Activated CD8-positive, alpha-beta memory T cell treated with anti-CD3 and anti-CD28 coated beads, Interleukin-2, amount 50 U/mL, for 48 hours (primary cell): ENCODE data around the gene ZNF324.
"Not testable (repeated sequence)": the region's sequence is repeated elsewhere in the genome, so short reads cannot be mapped to it uniquely, and the experiment has no call there.

ENCODE experiments used
- DNase-seq: peaks from one replicate; pipeline ENCODE4 v3.0.0-alpha.2; 2020

ZNF324 gene

DNA sequence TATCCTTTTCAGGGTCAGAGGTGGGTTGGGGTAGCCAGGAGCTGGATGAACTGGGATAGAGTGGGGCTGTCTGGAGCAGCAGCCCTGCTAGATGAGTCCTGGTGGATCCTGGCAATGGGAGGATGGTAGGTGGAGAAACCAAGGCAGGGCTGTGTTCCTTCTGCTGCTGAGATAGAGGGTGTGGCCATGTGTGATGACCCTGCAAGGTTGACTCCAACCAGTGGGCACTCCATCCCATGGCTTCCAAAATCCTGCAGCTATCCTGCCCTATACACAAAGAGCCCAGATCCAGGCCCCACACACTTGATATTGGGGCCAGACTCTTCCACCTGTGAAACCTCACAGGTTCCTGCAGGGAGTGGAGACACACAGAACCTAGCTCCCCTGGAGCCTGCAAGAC is 6.9 kb downstream of the ZNF324 start:
- DNase-seq = no peak

DNA sequence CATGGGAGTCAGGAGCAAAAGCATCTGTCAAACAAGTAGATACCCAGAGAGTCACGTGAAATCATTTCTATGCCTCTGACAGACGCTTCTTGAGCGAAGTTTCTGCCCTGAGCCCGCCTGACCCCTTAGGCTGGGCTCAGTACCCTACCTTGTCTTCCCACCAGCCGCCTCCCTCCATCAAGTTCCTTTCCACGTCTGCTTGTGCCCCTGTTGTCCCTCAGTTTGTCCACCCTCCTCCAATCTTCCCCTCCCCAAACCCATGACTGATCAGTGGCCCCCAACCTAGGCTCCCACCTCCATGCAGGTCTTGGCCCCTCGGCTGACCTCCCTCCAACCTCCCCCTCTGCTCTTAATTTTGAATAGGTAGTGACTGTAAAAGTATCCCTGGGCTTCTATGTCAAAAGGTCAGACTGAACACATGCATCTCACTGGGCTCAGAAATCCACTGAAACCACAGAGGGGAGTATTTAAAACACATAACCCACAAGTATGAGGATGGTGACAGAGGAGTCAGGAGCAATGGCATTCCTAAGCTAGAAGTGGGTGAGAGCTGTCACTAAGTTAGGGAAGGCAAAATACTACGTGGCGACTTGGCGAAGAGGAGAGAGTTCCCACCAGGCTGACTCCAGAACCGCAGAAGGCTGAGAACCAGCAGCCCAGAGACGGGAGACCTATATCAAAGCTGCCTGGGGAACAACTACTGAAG is 7.6 kb downstream of the ZNF324 start:
- DNase-seq = no peak

DNA sequence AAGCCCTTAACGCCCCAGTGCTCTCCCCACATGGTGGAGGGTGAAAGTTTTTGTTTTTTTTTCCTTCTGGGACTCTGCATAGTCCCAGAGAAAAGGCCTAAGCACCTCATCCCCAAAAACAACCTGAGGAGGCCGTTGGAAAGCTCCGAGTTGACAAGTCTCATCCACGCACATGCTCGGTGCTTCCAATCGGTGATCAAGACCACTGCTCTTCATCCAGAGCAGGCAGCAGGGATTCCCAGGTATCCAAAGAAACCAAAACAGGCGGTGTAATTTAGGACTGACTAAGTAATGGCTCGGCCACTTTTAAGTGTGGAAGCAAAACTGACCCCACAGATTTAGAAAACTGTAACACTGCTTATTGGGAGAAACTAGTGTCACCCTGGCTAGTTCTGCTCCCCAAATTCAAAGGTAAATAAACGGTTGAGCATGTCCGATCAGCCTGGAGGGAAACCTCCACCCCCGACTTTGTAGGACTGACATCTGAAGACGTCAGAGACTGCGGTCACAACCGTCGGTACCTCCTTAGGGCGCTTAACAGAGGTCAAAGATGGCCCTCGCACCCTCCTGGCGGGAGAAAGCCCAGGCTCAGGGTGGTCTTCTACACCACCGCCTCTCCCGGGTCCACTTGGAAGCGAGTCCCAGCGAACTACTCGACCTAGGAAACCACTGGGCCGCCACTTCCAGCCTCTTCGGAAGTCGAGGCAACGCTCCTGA is 8.3 kb downstream of the ZNF324 start:
- no peak for DNase-seq

DNA sequence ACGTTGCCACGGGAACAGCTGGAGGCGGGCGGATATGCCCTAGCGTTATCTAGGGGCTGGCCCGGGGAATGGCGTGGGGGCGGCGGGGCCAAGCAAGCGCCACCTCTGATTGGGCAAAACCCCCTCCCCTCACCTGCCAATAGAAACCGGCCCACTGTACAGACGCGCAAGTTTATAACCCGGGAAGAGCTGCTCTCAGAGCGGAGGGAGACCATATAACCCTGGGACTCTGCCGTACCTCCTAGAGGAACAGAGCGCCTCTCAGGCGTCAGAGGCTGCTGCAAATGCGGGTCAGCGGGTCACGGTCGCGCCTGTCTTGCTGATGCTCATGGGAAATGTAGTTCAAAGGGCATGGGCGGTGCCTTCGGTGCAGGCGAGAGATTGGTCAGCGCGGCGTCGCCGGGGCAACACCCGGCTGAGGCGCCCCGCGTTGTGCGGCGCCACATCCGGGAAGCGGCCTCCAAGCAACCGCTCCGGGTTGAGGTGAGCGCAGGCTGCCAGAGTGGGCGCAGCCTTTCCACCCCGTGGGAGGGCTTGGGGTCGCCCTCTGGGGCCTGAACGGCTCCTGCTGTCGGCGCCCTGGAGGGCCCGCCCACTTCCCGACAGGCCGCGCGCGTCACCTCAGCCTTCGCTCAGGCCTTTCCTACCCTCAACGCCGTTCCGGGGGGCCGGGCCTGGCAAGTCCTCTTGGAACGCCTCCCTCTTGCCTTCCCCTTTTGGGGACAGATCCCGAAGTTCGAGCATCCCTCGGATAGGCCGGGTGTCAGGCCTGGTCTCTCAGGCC is 9.0 kb downstream of the ZNF324 start, which contains the start of gene ZNF446:
Gene ZNF446, plus strand, starts transcription at position 639 of the 784 bp plus-strand sequence. CDS start 867 bp downstream, outside the sequence.
- peak; percentile 95 for DNase-seq

DNA sequence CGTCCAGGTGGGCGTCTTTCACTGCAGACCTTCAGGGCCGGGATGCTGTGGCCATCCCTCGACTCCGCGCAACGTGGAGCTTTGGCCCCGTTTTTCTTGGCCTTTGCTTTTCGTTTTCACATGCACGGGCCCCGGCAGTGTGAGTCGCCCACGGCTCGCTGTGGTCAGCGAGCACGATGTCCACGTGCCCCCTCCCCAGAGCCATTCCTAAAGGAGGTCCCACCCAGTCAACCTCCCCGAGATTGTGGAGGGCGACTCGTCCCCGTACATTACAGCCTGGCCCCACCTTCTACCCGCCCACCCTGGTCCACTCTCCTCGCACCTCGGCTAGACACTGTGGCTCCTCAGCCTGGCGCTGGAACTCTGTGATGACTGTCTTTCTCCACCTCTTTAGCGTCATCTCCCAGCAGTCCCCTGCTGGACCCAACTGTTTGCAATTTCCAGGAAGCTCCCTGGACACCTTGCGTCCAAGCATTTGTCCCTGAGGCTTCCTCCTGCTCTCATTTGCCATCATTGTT is 9.7 kb downstream of the ZNF324 start:
- no peak for DNase-seq

DNA sequence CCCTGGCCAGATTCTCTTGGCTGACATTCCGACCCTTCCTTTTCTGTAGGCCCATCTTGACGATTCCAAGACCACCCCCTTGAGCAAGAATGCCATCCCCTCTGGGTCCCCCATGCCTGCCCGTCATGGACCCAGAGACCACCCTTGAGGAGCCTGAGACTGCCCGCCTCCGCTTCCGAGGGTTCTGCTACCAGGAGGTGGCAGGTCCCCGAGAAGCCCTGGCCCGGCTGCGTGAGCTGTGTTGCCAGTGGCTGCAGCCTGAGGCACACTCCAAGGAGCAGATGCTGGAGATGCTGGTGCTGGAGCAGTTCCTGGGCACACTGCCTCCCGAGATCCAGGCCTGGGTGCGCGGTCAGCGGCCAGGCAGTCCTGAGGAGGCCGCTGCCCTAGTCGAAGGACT is 10.2 kb downstream of the ZNF324 start:
- DNase-seq = no peak

DNA sequence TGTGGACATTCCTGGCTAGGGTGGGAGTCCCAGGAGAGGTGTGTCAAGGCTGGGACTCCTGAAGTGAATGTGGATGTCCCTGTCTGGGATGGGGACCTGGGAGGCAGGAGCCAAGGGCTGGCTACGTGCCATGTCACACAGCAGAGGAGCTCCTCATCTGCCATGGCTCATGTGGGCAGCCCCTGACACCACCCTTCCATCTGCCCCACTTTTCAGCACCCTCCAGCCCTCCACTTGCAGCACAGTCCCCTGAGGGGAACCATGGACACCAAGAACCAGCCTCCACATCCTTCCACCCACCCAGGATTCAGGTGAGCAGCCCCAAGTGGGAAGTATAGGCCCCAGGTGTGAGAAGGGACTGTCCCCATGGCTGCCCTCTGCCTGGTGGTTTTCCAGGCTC is 11.0 kb downstream of the ZNF324 start:
- no peak for DNase-seq

DNA sequence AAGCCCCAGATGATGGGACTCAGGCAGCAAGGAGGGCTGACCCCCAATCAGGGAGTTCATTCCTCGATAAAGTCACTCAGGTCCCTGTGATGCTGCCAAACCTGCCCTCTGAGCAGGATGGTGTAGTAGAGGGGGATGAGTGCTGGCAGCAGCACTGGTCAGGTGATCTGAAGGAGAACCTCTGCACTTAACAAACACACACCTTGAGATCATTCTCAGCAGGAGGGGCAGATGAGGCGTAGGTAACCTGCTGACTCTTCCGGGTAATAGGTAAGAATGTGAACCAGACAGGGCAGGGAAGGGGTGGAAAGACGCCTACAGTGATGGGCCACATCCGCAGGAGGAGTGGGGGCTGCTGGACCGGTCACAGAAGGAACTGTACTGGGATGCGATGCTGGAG is 12.4 kb downstream of the ZNF324 start:
- no peak for DNase-seq

DNA sequence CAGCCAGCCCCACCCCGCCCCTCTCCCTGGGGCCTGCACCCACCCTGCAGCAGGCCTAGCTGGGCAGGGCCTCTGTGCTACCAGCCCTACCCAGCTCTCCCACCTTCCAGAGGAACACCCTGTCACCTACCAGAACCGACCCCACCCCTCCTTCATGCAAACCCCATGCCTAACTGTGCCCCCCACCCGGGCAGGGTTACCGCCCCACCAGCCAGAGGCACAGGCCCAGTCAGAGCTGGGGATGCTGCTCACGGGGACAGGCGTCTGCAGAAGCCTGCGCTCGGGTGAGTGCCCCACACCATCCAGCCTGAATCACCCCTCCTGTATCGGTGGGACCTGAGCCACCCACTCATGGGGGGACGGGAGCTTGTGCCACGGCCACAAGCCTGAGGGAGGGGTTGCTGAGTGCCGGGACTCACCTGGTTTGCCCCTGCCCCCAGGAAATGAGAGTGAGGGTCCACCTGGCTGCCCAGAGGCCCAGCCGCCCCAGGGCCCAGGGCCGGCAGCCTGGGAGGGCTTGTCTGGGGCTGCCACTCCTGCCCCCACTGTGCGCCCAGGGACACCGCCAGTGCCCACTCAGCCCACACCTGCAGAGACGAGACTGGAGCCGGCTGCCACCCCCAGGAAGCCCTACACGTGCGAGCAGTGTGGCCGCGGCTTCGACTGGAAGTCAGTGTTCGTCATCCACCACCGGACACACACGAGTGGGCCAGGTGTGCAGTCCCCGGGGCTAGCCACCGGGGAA is 13.0 kb downstream of the ZNF324 start:
- DNase-seq = no peak

DNA sequence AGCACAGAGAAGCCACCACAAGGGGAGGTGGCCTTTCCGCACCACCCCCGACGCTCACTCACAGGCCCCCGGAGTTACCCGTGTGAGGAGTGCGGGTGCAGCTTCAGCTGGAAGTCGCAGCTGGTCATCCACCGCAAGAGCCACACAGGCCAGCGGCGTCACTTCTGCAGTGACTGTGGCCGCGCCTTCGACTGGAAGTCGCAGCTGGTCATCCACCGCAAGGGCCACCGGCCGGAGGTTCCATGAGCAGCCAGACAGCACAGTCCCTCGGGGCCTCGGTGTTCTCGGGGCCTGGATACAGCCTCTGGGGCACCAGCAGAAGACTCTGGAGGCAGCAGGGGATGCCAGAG is 13.6 kb downstream of the ZNF324 start:
- DNase-seq = no peak

DNA sequence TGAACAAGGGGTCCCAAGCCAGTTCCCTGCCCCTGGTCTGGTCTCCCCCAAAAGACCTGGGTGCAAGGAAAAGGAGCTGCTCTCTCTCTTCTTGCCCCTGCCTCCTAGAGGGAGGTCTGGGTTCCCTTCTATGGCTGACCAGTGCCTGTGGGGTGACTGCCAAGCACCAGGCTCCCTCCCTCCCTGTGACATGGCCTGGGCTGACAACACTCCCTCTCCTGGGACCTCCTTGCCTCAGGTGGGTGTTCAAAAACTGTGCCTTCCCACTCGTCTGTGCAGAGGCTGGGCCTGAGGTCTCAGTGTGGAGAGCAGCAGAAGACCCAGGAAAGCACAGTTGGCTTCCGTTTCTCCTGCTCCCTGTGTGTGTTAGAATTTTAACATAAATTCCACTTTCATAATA is 14.0 kb downstream of the ZNF324 start:
- no peak for DNase-seq

DNA sequence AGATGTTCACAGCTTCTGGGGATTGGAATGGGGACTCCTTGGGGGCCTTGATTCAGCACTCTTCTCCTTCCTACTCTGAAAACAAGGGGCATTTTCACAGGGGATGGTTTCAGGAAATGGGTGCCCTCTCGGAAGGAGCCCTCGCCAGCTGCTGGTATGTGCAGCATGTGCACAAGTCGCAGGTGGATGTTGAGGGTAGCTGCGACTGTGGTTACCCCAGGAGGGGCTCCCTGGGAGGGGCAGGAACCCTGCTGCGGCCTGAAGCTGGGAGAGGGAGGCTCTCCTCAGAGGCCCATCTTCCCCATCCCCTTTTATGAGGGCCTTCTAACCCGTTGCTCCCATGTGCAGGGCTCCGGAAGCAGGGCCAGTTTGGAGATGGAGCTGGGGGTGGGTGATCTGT is 15.5 kb downstream of the ZNF324 start:
- DNase-seq = no peak

DNA sequence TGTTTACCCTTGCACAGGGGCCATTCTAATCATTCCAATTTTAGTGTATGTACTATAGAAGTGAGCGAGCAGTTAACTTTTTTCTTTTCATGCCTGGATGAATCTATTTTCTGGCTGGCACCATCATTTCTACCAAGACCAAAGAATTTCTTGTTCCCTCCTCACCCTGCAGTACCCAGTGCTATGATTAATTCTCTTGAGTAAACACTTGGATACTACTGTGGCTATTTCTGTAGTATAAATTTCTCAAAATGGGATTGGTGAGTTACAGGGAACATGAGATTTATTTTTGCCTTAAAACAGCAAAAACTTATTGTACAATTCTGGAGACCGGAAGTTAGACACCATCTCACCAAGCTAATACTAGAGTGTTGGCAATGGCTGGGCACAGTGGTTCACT is 16.9 kb downstream of the ZNF324 start:
- no peak for DNase-seq

DNA sequence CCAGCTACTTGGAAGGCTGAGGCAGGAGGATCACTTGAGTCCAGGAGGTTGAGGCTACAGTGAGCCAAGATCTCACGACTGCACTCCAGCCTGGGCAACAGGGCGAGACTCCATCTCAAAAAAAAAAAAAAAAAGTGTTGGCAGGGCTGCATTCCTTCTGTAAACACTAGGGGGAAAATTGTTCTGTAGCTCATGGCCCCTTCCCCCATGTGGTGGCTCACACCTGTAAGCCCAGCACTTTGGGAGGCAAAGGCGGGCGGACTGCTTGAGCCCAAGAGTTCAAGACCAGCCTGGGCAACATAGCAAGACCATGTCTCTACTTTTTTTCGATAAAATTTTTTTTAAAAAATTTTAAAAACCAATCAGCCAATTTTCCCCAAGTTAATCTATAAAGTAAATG is 17.5 kb downstream of the ZNF324 start:
- not testable (repeated sequence) for DNase-seq

DNA sequence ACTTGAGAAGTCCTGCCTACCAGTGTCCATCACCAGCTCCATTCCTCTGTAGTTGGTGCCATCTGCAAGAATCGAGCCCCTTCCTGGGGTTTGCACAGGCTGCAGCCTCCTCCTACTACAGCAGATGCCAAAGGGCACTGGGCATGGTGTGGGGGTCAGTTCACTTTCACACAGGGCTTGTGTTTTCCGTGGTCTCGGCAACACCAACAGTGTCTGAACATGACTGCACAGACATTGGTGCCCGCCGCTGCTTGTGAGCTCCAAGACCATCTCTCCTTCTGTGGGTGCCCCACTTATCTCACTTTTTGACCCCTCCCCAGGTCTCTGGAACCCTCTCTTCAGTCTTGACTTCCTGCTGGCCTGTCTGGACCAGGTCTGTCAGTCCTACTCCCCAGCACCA is 24.5 kb downstream of the ZNF324 start:
- DNase-seq = no peak

DNA sequence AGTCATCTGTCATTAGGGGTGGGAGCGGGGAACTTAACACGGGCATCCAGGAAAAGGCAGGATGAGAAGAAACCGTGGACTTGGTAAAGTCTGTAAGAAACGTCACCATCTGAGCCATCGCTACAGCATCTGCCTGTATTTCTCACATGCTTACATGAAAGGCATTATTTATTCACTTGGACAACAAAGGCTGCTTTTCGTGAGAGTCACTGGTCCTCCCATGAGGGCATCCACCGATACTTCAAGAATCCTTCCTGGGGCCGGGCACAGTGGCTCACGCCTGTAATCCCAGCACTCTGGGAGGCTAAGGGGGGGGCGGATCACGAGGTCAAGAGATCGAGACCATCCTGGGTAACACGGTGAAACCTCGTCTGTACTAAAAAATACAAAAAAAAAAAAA is 25.4 kb downstream of the ZNF324 start:
- no peak for DNase-seq

DNA sequence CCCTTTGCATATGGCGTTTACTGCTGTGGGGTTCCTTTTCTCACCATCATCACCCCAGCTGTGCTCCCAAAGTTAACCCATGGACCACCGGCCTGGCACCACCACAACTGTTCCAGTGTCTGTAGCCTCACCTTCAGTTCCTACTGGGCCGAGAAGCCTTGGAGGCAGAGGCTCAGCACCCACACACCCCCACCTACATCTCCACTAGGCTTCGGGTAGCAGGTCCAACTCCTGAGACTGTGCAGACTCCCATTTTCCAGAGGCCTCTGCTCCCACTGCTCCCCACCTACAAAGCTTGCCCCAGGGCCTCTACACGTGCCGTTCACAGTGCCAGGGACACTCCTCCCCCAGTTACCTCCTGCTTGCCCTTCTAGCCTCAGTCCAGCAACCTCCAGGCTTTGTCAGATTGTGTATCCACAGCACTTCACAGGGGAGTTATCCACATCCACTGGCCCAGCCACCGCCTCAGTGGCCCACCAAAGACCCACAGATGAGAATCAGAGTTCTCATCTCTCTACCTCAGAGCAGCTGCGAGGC is 30.8 kb downstream of the ZNF324 start:
- DNase-seq = no peak

DNA sequence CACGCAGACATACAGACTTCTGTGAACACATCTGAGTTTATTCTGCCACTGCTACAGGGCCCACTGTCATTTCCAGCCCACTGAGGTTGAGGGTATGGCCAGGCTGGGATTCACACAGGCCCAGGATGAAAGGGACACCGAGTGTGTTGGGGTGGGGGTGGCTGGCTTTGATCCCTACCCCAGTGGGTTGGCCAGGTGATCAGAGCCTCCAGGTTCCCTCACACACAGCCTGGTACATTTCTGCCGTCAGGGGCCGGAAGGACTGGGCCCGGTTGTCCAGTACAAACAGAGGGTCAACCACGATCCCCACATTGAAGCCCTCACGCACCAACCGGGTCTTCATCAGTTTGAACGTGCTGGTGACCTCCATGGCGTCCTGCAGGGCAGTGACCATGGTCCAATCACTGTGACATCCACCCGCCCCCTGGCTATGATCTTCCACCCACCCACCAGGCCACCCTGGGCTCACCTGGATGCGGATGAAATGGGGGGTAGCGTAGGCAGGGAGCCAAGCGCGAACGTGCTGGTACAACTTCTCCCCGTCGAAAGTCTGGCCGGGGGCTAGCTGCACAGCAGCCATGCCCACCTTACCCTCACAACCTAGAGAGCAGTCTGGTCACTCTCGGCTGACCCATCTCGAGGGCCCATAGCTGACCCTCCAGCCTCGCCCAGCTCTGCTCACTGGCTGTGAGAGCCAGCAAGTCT is 31.6 kb downstream of the ZNF324 start:
- no peak for DNase-seq

DNA sequence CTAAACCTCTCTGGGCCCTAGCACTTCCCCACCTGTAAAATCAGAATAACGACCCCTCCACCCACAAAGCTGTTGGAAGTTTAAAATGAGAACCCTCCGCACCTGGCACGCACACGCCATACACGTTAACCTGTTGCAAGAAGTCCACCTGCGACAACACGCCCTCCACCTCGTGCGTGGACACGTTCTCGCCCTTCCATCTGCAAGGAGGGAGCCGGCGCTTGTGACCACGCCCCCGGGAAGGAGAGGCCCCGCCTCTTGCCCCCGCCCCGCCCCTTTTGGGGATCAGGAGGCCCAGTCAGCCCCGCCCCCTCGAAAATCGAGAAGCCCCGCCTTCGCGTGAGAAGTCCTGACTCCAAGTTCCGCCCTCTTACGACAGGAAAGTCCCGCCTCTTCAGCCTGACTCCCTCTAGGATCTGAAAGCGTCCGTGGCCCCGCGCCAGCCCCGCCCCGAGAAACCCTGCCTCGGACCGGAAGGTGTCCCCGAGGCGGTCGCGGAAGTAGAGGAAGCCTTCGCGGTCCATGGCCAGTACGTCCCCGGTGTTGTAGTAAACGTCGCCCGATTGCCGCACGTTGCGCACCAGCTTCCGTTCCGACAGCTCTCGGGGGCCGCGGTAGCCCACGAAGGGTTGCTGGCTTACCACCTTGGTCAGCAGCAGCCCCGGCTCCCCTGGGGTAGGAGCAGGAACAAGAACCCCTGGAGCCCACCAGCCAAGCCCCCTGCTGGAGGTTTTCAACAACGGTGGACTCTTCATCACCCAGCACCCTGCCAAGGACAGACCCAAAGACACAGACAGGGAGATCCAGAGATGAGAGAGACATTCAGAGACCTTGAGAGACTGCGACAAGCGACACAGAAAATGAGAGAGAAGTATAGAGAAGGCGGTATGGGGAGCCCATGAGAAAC is 32.4 kb downstream of the ZNF324 start:
- peak; percentile 99 for DNase-seq

DNA sequence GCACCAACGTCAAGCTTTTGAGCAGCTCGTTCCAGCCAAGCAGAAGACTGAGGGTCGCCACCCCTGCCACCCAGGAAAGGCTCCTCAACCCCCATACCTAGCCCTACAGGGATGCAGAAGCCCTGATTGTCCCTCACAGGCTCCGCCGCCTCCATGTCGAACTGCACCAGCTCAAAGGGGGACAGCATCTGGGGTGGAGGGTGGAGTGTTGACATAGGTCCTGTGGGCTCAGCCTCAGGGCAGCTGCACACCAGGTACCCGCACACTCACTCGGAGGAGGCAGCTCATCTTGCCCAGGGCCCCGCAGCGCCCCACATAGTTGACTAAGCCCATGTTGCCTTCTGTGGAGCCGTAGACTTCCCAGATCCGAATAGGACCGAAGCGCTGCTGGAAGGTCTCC is 33.4 kb downstream of the ZNF324 start:
- DNase-seq = no peak
